Hepatocyte (in vitro differentiated cells): Measurements from ENCODE around the gene LRRC18.

Source experiments
- CTCF ChIP-seq: fragments of 200-600 bp; sonication (generic); IDR thresholded peaks from 2 replicates; pipeline ENCODE4 v1.5.1; 2016; ENCODE audit warnings: antibody characterized with exemption, mild to moderate bottlenecking; ENCODE audit not compliant: poor library complexity
- EZH2 ChIP-seq: fragments of 200-600 bp; sonication (generic); IDR thresholded peaks from 2 replicates; pipeline ENCODE4 v1.6.1; 2016; ENCODE audit warnings: antibody characterized with exemption, mild to moderate bottlenecking, borderline replicate concordance
- EZH2phosphoT487 ChIP-seq: fragments of 200-600 bp; sonication (generic); IDR thresholded peaks from one replicate; pipeline ENCODE4 v1.6.1; 2018; ENCODE audit warnings: antibody characterized with exemption, mild to moderate bottlenecking, low read depth, moderate library complexity; ENCODE audit not compliant: unreplicated experiment, severe bottlenecking

- TF ChIP-seq EZH2 (no peak), CTCF (no peak), EZH2phosphoT487 (no peak)
Measured at GRCh38 chr10:48924988-48925387, 14.7 kb downstream of the LRRC18 start.
